Stimulated activated CD8-positive, alpha-beta memory T cell treated with anti-CD3 and anti-CD28 coated beads, Interleukin-7, amount 100 ng/mL, for 1 hour (primary cell): ENCODE results near the gene PPP2R2B.

Experiments
- DNase-seq, 2 donors: peaks; one replicate each; pipeline ENCODE4 v3.0.0-alpha.2; 2020; ENCODE audit warnings: low read depth in 2 of 2

The PPP2R2B gene

DNA sequence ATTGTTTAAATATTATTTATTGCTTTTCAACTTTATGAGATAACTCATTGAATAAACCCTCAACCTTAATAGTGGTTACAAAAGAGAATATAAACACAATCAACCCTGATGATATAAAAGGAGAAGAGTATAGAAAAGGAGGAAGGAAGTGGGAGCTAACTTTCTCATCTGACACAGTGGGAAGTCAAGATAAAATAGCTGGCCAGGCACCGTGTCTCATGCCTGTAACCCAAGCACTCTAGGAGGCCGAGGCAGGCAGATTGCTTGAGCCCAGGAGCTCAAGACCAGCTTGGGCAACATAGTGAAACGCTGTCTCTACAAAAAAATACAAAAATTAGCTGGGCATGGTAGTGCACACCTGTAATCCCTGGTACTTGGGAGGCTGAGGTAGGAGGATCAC is 93.5 kb downstream of the PPP2R2B start:
- no peak for DNase-seq

DNA sequence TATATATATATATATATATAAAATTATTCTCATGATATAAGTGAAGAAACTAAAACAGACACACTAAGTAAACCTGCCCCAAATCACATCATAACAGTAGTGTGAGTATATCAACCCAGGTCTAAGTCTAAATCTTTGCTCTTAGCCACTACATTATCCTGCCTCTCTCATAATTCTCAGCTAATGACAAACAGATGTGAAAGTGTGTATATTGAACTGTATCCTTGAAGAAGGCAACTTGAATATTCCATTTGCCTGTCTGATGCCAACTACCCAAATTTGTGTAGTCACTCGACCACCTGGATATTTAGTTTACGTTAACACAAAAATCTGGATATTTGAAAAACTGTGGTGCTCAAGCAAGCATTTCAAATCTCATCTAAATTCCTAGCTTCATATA is 97.4 kb downstream of the PPP2R2B start:
- DNase-seq = no peak

DNA sequence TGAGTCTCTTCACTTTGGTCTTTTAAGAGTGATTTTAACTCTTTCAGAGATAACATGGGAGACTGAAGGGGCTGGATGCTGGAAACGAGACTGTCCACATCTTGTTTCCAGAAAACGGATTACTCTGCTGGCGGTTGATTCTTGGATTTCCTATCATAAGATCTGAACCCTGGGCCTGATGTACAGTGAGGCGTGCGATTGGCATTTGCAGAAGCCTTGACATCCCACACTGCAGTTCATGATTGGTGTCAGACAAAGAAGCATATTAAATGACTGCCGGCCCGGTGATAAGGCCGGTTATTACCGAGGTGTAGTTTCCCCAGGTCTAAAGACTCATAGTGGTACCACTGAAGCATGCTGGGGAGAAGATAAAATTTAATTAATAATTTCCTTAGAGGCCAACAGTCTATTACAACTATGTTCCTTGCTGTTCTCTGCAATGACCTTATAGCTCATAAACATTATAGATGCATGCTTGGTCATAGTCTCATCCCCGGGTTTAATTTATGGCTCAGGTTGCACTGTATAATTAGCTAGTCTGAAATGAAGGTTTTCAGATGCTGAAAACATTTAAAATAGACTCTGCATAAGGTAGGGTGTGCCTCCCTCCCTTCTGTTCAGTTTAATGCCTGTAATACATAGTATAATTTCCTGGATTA is 99.2 kb downstream of the PPP2R2B start:
- DNase-seq = no peak

DNA sequence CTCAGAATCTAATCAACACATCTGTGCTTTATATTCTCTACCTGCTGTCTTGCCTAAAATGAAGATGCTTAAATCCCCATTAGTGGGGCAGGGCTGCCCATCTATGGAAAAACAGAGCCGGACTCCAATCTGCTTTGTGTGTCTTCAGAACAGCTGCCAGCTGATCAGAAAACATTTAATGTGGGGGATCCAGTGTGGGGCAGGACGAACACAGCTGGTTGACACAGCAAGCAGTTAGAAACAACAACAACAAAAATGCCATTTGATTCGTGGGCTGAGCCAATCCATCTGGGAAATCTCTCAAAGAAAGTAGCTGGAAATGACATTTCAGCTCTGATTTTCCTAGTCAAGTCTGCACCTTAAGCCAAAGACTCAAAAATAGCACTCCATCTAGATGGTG is 99.8 kb downstream of the PPP2R2B start:
- no peak for DNase-seq

DNA sequence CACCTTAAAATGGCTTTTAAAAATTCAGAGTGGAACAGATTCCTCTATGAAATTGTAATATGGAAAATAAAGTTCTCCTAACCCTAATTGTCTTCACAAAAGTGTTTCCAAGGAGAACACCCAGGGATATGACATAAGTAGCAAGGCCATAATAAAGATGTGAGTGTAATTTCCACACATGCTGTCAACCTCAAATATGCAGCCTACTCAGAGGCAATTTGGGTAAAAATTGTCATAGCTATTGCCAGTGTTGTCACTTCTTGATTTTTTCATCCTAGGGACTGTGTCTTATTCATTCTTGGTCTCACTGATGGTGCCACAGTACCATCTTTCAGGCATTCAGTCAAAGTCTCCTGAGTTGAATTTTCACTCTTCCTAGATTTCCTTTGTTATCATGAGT is 100.3 kb downstream of the PPP2R2B start:
- no peak for DNase-seq

GRCh38 chr5:146772881-146773466 is 105.6 kb downstream of the PPP2R2B start:
- no peak for DNase-seq

DNA sequence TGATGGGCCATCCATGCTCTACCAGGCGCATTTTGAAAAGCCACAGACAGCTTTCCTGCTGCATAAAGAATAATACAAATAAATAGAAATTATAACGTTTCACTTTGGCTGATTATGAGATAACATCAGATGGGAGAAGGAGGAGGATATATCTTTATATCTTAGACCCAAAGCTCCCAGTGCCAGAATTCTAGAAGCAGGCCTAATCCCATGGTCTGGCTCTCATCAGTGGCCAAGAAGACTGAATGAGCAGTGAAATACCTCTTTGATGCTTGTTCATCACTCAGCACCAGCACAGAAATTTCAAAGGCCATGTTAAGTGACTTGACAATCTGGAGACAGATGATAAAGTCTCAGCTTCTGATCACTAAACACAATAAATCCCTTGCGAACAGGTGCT is 107.6 kb downstream of the PPP2R2B start:
- no peak for DNase-seq

- no peak for DNase-seq
Observed at GRCh38 chr5:146770546-146770945, 108.0 kb downstream of the PPP2R2B start.

- DNase-seq = no peak
Observed at GRCh38 chr5:146767534-146767933, 111.0 kb downstream of the PPP2R2B start.

DNA sequence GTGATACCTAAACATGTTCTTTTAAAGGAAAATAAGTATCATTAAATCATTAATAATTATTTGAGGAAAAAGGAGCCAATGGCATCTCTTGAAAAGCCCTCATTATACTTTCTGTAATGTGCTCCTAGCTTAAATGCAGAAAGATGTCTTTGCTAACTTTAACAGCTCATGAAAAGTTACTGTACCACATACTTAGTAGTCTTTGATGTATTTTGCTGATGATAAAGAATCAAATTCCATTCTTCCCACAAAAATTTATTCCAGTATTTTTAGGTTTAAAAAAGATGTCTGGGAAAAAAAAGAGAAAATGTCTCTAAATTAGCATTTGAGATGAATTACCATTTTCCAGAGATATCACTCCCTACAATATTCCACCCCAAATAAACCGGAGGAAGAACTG is 112.5 kb downstream of the PPP2R2B start:
- no peak for DNase-seq

DNA sequence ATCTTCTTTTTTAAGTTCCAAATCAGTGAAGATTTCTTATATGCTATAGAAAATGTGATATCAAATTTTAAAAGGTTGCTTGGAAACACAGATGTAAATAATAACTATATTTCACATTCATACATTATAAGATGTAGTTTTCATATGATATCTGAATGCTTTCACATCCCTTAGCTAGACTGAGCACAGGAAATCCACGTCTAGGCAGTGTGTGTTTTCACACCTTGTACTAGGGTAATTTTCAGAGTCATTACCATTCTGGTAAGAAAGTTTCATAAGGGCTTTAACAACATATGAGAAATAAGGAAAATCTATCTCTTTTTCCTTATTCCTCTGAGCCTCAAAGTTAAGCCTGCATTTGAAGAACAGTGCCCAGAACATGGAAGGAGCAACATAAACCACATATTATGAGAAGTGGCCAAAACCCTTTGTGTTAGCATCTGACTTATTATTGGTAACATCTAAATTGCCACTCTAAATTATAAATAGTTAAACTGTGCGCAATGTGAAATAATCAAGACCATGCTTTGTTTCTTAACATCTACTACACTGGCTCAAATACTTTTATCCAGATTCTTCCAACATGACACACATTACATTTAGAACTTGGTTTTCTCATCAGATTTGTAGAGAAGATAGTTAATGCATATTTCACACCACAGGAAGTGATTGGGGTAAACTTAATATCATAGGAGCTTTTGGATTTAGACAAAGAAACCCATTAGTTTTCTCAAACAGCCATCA is 113.3 kb downstream of the PPP2R2B start:
- no peak for DNase-seq

DNA sequence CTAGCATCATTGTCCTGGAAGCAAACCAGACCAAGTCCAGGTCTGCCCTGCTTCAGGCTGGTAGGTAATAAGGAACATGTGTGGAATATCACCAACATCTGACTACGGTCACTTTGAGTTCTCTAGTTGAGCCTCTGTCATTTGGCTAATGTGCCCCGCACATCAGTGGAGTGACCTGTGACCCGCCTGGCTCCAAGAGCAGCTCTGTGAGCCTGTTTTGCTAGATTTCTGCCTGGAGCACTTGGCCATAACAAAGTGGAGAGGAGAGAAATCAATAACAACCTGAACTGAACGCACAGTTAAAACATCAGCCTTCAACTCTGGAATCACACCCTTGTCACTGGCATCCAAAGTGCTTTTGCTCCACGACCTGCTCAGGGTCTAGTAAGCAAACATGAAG is 115.7 kb downstream of the PPP2R2B start:
- no peak for DNase-seq

- DNase-seq = no peak
Observed at GRCh38 chr5:146761811-146762210, 116.7 kb downstream of the PPP2R2B start.

- no peak for DNase-seq
Observed at GRCh38 chr5:146758938-146759337, 119.6 kb downstream of the PPP2R2B start.

DNA sequence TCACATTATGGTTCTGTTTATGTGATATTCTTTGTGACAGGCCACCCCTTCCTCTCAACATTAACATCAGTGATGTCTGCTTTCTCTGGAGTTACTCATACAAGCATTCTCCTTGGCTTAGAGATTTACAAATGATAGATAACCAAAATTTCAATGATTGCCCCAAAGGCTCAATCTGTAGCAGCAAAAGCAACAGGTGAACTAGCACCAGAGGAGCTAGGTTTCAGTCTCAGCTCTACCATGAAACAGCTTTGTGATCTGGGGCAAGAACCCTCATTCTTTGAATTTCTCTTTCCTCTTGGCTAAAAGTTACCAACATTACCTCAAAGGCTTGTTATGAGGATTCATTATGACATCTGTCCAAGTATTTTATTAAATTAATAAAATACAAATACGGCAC is 120.5 kb downstream of the PPP2R2B start:
- no peak for DNase-seq

GRCh38 chr5:146756546-146756945 is 122.0 kb downstream of the PPP2R2B start:
- DNase-seq = no peak

DNA sequence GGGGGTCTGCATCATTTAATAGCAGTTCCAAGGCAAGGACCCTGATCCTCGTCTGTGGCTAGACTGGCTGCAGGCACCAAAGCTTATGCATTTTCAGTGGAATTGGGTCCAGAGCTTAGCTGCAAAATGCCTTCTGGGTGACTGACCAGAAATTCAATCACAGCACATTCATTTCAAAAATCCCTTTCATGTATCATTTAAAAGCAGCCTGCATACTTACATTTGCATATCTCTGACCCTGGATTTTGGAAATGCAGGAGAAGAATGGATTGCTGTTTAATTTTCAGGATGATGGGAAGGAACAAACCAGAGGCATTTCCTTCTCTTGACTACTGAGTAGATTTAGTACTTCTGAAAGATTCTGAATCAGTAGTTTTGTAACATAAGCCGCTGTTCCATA is 122.8 kb downstream of the PPP2R2B start:
- DNase-seq = no peak

DNA sequence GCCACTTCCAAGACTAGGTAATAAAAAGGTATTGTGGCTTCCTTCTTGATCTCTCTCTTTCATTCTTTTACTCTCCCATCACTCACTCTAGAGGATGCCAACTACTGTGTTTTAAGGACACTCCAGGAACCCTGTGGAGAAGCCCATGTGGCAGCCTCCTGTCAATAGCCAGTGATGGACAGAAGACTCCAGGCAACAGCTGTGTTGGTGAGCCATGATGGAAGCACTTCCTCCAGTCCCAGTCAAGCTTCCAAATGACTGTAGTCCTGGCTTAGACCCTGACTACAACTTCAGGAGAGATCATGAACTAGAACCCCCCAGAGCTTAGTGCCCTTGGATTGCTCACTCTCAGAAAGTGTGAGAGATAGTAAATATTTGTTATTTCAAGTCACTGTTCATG is 123.9 kb downstream of the PPP2R2B start:
- no peak for DNase-seq

- DNase-seq = no peak
Observed at GRCh38 chr5:146753641-146754040, 124.9 kb downstream of the PPP2R2B start.

DNA sequence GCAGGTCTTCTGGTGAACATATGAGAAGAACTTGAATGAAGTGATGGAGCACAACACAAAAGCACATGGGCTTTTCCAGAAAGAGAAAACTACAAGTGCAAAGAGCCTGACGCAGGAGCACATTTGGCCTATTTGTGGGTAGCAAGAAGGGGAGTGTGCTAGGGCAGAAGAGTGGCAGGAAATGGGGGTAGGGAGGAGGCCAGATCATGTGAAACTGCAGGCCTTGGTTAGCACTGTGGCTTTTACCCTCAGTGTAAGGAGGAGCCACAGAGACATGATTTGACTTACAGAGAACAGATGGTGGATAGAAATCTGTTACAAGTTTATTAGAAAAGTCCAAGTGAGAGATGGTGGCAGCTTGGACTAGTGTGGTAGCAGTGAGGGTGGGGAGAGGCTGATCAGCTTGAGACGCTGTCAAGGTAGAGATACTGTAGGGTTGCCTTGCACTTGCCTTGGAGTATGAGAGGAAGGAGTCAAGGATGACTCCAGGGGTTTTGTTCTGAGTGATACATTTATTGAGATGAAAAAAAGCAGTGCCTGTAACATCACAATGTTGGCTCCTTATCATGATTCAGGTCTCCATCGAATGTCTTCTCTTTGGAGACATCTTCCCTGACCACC is 126.7 kb downstream of the PPP2R2B start:
- DNase-seq = peak; percentile 19 to 31

DNA sequence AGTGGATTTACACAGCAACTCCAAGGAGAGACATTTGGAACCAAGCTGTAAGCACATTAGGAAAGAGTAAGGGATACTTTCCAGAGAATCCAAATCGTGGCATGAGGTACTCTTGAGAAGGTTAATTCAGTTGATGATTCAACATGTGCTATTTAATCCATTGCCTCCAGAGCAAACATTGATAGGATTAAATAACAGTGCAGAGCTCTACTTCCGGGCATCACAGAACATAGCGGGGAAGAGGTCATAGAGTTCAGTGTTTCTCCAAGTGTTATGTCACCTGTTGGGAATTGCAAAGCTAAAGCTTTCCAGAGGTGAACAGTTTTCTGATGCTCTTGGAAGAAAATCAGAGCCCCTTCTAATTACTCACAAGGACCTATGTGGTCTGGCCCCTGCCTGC is 127.5 kb downstream of the PPP2R2B start:
- no peak for DNase-seq

- DNase-seq = no peak
Observed at GRCh38 chr5:146748533-146748932, 130.0 kb downstream of the PPP2R2B start.
